Embryonic facial prominence (tissue), 1 donor: ENCODE data around the gene TMEM187.

Experiments used
- DNase-seq: peaks from one replicate; pipeline ENCODE4 v3.0.0-alpha.2; 2016; ENCODE audit errors: extremely low spot score

Gene TMEM187

DNA sequence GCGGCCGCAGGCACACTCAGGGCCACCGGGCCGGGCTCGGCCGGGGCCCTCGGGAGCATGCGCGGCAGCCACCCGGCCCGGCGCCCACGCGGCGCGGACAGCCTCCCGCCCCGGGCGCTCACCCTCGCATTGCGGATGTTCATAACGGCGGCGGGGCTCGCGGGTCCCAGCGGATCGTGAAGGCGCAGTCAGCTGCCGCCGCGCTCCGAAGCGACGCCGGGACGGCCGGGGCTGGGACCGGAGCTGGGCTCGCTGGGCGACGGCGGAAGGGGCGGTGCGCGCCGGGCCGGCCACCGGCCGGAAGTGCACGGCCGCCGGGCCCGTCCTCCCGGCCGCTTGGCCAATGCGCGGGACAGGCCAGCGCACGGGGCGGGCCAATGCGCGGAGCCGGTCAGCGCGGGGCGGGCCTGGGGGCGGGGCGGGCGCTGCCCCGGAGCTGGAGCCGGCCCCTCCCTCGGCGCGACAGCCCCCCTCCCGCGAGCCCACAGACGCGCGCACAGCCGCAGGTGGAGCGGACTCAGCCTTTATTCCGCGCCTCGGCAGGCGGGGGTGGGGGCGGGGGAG, 37.7 kb upstream of the TMEM187 start, which contains the start of gene NAA10:
Gene NAA10, minus strand, starts transcription at position 276 of the 564 bp plus-strand sequence. Its CDS starts 133 bp downstream, at position 143.
- DNase-seq: no peak

DNA sequence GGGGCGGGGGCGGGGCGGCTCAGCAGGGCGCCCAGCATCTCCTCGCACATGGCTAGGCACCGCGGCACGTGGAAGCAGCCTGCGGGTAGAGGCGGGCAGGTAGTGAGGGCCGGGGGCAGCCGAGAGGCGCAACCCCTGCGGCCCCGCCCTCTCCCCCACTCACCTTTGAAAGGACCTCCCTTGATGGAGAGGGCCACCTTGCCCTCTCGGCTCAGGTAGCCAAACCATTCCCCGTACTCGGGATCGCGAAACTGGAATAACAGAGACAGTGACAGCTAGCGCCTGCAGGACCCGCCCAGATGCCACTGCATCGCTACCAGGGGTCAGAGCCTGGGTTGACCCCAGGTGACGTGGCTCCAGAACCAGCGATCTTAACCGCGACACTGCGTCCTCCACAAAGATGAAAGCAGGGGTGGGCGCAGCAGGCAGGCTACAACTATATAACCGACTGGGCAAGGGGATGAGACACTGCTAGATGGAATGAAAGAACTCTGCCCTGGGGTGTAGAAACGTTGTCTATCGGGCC, 37.2 kb upstream of the TMEM187 start:
- DNase-seq: no peak

DNA sequence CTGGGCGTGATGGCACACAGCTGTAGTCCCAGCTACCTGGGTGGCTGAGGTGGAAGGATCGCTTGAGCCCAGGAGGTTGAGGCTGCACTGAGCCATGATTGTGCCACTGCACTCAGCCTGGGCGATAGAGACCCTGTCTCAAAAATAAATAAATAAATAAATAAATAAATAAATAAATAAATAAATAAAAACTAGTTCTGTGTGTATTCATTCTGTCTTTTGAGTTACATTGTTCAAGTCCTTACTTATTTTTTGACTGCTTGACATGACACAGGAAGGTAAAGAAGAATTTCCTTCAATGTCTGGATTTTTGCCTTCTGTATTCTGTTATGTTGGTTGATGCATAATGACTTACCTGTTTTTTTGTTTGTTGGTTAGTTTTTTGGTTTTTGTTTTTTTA, 35.5 kb upstream of the TMEM187 start:
- no peak for DNase-seq

DNA sequence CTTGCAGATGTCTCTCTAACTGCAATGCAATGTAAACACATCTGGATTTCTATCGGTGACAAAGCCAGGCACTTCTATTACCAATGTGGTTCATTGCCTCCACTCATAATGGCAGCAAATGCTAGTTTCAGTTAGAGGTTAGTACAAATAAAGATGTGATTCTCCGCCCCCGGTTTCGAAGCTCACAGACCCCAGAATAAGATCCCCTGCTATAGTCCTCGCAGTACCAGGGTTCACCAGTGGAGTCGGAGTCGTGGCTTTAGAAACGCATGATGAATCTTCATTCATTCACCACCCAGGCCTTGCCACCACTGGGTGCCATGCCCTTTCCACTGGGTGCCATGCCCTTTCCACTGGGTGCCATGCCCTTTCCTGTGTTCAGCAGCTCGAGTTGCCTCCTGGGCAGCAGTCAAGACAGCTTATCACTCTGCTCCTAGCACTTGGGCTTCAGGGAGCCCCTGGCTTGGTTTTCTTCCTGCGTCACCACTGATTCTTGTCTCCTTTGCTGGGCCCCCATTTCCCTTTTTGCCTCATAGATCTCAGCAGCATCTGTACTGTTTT, 34.2 kb upstream of the TMEM187 start:
- no peak for DNase-seq

DNA sequence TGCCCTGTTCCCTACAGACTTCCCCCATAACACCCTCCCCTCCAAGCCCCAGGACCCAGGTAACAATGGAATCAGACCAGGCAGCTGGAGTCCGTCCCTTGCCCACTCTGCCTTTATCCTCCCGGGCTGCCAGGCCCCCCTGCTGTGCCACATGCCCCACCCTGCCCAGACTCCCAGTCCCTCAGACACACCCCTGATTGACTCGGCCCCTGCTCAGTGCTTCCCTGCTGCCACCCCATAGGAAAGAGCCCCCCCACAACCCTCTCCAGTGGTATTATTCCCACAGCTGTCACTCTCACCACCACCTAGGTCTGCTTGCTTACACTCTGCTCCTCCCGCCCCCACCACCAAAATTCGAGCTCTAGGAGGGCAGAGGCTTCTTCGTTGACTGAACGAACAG, 33.0 kb upstream of the TMEM187 start:
- DNase-seq: no peak

DNA sequence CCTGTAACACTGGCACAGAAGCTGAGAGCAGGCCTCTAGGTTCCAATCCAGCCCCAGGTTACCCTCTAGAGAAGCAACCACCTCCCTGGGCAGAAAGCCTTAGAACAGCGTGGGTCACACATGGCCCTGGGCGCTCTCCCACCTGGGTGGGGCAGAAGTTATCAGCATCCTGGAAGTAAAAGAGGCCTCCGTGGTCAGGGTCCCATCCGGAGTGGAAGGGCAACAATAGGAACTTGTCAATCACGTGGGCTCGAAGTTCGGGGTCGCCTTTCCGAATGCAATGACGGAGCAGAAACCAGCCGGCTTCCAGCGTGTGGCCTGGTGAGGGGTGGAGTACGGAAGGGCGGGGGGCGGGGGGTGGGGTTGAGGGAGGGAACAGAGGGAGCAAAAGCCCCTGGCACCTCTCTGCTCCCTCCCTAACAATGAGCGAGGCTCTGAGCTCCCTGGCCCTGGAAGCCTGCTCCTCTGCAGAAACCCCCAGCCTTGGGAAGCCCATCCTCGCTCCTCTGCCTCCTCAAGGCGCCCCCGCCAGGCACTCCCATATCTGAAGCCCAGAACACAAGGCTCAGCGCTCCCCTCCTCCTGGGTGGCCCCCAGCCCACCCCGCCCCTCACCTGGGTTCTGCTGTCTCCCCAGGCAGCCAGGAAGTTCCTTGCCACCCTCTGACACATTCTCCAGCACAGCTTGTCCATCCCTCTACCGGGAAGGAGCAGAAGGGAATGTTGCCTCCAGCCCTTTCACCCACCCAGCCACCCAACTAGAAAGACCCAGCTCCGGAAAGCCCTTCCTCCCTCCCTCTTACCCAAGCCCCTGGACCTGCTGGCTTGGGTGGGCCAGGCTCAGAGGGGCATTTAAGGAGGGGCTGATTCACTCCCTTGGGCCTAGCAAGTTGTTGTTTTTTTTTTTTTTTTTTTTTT, 31.0 kb upstream of the TMEM187 start:
- no peak for DNase-seq

DNA sequence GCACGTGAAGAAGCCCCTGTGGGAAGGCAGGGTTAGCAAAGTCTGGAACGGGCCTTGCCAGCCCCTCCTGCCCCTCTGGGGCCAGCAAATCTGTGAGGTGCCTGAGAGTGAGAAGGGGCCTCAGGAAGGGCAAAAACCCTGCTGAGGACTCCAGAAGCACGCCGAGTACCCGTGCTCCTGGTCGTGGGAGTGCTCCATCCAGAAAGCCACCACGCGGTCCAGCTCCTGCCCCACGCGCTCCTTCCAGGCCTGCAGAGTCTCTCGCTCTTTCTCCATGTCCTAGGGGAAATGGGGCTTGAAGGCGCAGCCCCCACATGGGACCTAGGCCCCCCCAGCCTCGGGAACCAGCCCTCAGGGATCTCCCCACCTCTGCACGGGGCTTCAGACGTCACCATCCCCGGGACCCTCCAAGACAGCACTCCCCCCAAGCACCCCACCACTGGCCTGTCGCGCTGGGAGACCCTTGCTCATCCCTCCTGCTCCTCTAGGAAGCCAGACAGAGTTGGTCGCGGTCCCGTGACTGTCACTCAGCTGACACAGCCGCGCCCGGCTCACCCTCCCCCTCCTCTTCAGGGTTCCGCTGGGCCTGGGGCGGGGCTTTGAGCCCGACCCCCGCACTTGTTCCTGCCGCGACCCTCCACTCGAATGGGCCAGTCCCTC, 28.3 kb upstream of the TMEM187 start, which contains the start of gene RENBP:
Gene RENBP, minus strand, starts transcription at position 504 of the 660 bp plus-strand sequence. Its CDS starts 33 bp downstream, at position 471.
- no peak for DNase-seq

DNA sequence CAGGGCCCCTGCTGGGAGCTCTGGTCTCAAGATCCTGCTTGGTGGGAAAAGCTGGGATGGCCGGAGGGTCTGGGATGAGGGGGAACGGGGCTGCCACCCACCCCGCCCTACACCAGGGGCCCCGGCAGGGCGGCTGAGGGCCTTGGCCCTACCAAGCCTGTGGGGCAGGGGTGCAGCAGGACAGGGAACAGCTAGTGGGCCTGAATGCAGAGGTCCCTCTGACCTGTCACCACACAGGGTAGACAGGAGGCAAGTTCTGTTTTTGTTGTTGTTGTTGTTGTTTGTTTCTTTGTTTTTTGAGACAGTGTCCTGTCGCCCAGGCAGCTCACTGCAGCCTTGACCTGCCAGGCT, 27.8 kb upstream of the TMEM187 start:
- DNase-seq: no peak

DNA sequence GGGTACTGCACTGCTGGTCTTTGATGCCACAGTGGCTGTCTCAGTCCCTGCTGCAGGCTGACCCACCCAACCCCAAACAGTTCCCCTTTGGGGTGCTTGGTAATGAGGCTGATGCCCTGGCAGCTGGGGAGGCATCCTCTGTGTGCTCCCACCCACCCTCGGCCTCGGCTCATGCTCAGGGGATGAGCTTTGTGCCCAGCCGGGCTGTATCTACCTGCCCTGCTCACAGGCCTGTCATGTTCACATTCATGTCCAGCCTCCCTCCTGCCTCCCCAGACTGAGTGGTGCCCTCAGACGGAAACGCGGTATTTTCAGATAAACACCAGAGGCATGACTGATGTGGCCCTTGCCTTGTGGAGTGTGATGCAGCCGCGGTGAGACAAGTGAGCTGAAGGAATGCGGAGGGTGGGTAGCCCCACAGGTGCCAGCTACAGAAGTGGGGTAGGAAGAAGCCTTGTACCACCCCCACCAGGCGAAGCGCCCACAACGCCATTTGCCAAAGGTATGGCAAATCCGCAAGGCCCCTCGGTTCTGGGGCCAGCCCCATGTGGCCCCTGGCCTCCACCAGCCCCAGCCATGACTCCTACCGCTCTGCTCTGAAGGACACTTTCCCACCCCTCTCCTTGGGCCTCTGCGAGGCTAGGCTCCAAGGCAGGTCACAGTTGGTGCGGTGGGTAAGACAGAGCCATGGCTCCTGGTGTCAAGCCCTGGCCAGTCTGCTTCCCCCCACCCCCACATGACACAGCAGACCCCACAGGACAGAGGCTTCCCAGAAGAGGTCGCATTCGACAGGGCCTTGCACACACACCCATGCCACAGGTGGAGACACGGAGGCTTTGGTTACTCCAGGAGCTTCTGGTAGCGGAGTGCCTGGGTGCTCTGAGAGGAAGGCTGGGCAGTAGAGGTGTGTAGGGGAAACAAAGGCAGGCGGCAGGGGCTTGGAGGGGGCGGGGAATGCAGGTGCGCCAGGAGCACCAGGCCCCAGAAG, 26.3 kb upstream of the TMEM187 start:
- no peak for DNase-seq

DNA sequence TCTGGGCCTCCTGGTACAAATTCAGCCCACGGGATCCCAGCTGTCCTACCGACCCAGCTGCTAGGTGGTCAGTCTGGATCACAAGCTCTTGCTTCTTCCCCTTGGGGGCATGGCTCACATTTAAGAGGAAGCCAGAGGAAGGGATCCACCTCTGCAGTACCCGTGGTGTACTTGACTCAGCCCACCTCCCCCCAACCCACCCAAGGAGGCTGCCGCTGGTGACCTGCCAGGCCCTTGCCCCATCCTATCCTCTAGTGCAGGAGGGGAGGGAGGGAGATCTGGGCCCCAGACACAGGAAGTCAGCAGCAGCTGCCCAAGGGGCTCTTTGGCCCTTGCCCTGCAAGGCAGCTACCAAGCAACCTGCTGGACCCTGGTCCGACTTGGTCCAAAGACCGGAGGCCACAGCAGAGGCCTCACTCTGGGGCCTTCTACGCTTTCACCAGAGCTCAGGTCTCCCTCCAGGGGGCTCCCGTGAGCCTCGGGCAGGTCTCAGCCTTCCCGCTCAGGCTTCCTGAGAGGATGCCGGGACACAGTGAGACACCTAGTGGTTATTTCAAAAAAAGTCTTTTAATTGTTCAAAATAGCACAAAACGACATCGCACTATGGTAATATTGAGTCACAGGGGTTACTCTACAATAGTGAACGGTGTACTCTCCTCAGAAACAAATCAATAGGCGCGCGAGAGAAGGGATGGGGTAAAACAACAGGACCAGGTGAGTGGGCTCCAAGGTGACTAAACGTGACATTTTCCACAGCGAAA, 25.4 kb upstream of the TMEM187 start:
- no peak for DNase-seq

DNA sequence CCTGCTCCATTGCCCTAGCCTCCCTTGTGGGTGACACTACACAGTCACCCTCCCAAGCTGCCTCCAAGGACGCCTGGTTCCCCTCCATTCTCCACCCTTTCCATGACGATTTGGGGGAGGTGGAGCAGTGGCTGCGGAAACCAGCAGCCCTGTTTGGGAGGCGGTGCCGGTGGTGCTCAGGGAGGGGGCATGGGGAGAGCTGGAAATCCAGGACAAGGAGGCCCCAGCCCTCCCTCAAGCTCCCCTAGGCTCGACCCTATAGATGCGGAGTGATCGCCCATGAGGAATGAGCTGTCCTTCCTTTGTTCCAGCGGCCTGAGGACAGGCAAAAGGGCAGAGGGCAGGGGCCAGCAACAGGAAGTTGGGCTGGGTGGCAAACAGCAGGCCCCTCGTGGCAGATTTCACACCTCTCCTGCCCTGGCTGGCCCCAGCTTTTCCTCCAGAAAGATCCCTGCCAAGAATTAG, 24.5 kb upstream of the TMEM187 start:
- no peak for DNase-seq

DNA sequence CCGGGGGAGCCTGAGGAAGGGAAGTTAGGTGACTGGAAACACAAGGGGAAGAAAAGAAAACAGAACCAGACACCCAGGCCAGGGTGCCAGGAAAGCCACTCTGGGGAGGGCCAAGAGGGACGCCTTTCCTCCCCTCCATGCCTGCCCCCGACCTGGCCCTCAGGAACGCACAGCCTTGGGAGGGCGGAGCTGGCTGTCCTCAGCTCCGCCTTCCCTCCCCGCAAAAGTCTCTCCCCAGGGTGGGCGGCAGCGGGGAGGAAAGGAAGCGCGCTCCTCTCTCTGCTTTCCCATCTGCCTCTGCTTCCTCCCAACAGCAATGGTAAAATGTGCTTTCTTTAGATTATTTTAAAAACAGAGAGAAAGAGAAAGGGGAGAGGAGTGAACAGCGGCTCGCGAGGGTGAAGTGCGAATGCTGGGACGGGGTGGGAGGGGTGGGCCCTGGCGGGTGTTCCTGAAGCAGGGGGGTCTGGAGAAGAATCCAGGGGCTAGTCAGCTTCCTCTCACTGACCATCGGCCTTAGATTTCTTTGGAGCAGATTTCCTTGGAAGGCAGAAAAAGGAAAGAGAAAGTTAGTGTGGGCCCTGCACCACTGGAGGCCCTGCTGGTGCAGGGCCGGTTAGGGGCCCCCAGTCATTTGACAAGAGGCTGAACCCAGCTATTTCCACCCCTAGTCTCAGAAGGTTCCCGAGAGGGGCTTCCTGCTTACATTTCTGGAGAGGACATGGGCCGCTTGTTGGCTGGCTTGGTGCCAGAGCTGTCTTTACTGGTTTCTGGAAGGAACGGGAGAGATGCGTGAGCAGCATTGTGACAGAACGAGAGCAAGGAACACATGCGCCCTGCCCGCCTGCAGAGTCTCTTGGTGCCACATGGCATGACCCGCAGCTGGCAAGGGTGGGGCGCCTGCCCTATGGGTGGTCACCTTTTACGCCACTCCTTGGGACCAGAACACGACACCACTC, 23.4 kb upstream of the TMEM187 start:
- no peak for DNase-seq

DNA sequence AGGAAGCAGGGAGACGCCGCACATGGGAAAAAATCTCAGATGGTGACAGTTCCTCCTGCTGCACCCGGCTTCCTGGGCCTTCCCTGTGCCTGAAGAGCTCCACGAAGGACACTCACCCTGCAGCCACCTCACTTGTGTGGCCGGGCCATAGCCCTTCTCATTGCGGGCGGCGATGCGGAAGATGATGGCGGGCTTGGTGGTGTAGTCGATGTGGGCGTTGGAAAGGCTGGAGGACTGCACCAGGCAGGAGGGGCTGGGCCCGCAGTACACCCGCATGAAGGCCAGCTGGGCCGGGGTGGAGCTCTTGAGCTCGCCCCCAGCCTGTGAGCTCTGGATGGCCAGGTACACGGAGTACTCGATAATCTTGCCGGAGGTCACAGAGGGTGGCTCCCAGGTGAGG, 22.4 kb upstream of the TMEM187 start:
- no peak for DNase-seq

DNA sequence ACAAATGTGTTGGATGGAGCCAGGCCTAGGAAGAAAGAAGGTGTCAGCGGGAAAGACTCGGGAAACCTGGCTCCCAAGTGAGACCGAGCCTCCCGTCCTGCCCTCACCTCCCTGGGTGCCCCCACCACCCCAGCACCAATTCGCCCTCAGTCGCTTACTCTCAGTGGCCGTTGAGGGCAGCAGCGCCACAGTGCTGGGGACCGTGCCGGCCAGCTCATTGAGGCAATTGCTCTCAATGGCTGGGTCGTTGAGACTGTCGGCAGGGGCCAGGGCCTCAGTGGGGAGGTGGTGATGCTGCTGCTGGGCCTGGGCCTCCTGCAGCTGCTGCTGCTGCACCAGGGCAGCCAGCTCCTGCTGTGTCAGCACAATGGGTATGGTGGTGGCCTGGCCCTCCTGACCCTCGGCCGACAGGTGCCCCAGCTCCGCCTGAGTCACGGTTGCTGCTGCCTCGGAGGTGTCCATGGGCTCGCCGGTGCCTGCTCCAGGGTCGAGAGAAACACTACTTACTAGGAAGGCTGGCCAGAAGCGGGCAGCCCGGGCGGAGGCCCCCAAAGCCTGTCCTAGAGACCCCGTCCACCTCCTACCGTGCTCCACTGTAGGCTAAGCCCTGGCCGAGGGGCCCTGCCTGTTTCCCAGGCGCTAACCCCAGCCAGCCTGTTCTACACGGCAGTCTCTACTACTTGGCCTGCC, 20.7 kb upstream of the TMEM187 start:
- DNase-seq: no peak

DNA sequence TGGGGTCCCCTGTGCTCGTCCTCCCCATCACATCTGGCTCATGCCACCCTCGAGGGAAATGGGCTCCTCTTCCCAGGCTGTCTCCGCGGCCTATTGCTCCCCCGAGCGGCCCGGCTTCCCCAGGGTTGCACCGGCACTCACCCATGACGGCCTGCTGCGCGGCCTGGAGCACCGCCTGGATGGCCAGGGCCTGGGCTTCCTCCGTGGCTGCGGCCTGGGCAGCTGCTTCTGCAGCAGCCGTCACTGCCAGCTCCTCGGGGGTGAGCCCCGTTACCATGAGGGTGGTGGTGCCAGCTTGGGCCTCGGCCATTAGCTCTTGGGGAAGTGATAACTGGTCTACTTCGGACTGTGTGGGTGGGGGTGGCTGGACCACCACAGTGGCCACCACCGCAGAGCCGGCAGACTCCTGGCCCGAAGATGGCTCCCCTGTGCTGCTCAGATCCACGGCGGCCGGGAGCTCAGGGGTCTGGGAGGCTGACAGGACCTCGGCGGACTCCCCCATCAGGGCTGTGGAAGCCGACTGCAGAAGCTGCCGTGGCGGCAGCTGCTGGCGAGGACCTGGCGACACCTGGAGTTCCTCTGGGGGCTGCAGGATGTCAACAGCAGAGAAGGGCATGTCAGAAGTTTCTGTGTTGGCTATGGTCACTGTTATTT, 20.1 kb upstream of the TMEM187 start:
- no peak for DNase-seq

DNA sequence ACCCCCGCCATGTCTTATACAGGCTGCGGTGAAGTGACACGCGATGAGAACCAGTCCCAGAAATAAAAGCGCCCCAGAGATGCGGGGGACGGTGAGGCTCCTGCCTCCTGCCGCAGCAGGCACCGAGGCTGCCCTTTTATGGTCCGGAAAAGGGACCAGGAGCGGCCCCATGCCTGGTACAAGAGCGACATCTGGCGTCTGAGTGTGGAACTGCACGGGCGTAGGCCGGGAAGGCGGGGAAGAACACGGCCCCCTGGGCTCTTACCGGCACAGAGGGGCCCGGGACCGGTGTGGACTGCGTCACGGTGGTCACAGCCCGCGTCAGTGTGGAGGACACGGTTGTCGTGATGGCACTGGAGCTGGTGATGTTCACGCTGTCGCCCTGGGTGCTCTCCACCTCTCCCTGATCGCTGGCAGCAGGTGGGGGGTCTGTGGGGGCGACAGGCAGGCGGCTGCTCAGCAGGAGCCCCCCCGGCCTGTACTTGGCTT, 19.2 kb upstream of the TMEM187 start:
- DNase-seq: no peak

DNA sequence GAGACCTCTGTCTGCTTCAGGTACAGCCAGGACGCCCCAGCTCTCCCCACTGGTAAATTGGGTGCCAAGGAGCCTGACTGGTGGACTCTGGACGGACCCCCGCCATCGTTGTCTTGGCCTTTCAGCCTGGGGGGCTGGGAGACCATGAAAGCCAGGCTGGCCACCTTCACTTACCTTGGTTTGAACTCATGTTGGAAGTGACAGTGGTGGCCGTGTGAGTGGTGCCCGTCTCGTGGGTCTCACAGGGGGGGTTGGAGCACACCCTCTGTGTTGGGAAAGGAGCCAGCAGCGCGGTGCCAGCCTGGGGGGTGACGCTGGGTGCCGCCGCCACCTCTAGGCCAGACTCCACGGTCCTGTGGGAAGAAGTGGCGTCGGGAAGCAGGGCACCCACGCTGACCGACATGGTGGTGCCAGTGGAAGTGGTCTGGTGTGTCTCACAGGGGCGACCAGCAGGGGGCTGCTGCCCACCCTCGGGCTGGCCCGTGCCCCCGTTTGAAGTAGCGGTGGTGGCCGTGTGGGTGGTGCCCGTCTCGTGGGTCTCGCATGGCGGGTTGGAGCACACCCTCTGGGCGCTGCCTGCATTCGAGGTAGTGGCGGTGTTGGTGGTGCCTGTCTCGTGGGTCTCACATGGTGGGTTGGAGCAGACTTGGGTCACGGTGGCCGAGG, 18.5 kb upstream of the TMEM187 start:
- no peak for DNase-seq
